LNCaP clone FGC (cell line): Measurements from ENCODE around the gene TNIK.

ENCODE experiments used
- DNase-seq: peaks from one replicate; pipeline ENCODE4 v3.0.0-alpha.2; 2011; ENCODE audit warnings: low read depth
- H3K4me3 ChIP-seq: 2 replicates; pipeline ENCODE4 v1.5.1; 2011; ENCODE audit warnings: mild to moderate bottlenecking, low read depth, low read length, control low read depth
- CTCF ChIP-seq: IDR thresholded peaks from 2 replicates; pipeline ENCODE4 v1.5.1; 2012; ENCODE audit warnings: mild to moderate bottlenecking; ENCODE audit not compliant: control insufficient read depth, insufficient read depth; ENCODE audit errors: extremely low read depth

The TNIK gene

GRCh38 chr3:171301998-171302397, 158.2 kb downstream of the TNIK start:
- no peak for TF ChIP-seq CTCF
- no peak for DNase-seq
- H3K4me3 ChIP-seq = no peak overlapping the region

GRCh38 chr3:171301002-171301401, 159.2 kb downstream of the TNIK start:
- no peak for TF ChIP-seq CTCF
- DNase-seq = no peak
- H3K4me3 ChIP-seq = no peak overlapping the region

GRCh38 chr3:171297951-171298350, 162.3 kb downstream of the TNIK start:
- no peak for DNase-seq
- H3K4me3 ChIP-seq = no peak overlapping the region
- no peak for TF ChIP-seq CTCF

GRCh38 chr3:171297207-171297606, 163.0 kb downstream of the TNIK start:
- TF ChIP-seq CTCF = no peak

GRCh38 chr3:171295484-171296373, 164.5 kb downstream of the TNIK start:
- no peak overlapping the region for H3K4me3 ChIP-seq
- peak; percentile 31 for DNase-seq
- no peak for TF ChIP-seq CTCF

More at GRCh38 chr3:171297207-171297606, 163.0 kb downstream of the TNIK start:
- no peak for DNase-seq
- no peak overlapping the region for H3K4me3 ChIP-seq

GRCh38 chr3:171293142-171293782, 166.9 kb downstream of the TNIK start:
- DNase-seq = no peak
- TF ChIP-seq CTCF = no peak

More at GRCh38 chr3:171293142-171293782, 166.9 kb downstream of the TNIK start:
- no peak overlapping the region for H3K4me3 ChIP-seq
